HPDE6-E6E7 (cell line): ENCODE results near the gene MSI2.

ENCODE experiments used
- DNase-seq: peaks from one replicate; pipeline ENCODE4 v3.0.0; 2011; ENCODE audit warnings: missing footprints; ENCODE audit errors: extremely low spot score

MSI2 gene

GRCh38 chr17:57269598-57270255 lies 13.4 kb downstream of the MSI2 start:
- no peak for DNase-seq

- DNase-seq = no peak
These were observed 14.5 kb downstream of the MSI2 start for GRCh38 chr17:57270801-57271245.

DNA sequence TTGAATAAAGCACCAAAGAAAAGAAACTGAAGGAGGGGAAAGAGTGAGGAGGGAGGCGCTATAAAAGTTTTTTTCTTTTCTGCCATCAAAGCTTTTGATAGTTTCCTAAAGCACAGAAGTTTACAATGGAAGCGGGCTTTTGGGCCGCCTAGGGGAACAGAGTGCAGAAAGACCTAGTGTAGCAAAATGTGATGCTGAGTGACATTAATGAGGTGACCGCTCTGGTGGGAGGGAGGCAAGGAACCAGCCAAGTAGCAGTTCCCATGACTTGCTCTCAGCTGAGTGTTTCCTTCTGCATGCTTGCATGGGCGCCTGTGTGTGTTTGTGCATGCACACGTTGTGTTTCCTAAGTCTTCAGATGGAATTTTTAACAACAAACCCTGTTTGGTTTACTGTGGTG lies 15.5 kb downstream of the MSI2 start:
- DNase-seq = no peak

DNA sequence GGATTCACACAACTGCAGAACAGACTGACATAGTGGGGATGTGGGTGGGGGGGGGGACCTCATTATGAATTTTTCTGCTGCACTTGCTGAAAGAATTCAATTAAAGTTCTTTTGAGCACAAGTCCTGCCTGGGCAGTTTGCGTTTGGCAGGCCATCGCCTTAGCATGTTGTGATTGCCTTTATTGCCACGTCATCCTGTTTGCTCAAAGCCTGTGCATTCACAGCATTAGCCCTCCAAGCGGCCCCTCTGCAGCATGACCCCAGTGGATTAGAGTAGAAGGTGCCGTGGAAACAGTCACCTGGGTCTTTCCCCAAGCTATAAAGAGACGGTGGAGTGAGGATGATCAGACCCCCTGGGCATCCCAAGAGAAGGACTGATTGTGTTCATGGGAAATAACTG lies 17.2 kb downstream of the MSI2 start:
- DNase-seq = no peak

GRCh38 chr17:57274162-57274561 lies 17.8 kb downstream of the MSI2 start:
- DNase-seq = no peak

DNA sequence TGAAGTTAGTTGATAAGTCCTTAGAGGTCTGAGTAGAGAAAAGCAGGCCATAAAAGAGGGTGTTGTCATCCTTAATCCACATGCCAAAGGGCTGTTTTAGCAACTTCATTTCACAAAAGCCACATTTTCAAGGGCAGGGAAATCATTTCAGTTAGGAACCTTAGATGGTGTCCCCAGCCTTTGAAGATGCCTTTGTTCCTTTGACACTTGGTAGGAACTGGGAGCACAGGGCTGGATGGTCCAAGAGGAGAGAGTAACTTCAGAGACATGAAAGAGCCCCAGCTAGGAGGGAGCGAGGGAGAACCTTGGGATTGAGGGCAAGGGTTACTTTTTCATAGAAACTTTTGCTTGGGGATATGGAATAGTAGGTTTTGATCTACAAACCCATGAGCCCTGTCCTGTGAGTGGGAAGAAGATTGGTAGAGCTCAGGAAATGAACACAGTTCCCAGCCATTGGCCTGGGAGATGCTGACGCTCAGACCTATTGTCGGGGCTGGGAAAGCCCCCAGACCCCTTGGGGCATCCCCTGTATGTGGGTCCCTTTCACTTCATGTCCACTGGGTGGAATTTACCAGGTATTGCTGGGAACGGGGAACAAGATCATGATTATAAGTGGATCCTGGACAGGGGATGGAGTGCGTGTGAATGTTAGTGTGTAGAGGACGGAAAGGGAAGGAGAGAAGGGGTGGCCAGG lies 18.9 kb downstream of the MSI2 start:
- DNase-seq = no peak

DNA sequence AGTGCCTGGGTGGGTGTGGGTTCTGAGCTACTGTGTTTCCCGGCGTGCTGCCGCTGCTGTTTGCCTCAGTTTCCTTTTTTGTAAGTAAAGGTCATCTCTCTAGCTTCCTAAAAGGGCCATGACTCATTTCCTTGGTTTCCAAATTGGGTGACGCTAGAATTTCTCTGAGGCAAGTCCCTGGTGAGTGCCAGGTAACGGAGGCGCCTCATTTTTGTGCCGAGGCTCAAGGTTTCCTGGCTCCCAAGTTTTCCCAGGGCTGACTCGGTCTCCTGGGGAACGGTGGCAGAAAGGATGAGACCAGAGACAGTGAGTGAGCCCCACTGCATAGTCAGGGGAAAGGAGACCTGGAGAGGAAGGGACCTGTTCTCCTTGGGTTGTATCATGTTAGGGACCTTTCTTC lies 20.3 kb downstream of the MSI2 start:
- DNase-seq = no peak

- DNase-seq = no peak
These were observed 21.7 kb downstream of the MSI2 start for GRCh38 chr17:57277923-57278604.

- DNase-seq = no peak
These were observed 22.5 kb downstream of the MSI2 start for GRCh38 chr17:57278740-57279387.

- no peak for DNase-seq
These were observed 23.1 kb downstream of the MSI2 start for GRCh38 chr17:57279432-57279831.

DNA sequence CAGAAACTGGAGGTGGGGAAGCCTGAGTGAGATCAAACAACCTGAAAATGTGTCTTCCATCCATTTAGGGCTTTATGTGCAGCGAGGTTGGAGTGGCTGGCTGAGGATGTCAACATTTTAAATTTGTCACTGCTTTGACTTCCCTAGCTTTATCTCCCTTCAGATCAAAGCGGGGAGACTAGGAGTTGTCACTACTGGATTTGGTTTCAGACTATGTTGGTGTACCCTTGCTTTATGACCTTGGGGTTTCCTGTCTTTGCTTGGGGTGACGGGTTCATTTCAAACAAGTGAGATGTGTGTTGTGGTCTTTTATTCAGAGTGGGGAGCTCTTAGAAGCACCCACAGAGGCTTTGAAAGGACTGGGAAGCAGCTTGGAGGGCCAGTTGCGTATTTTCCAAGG lies 25.6 kb downstream of the MSI2 start:
- no peak for DNase-seq

GRCh38 chr17:57282296-57282695 lies 26.0 kb downstream of the MSI2 start:
- DNase-seq = no peak

GRCh38 chr17:57283203-57283971 lies 27.1 kb downstream of the MSI2 start:
- no peak for DNase-seq

- no peak for DNase-seq
These were observed 28.3 kb downstream of the MSI2 start for GRCh38 chr17:57284583-57284982.

- DNase-seq = no peak
These were observed 28.8 kb downstream of the MSI2 start for GRCh38 chr17:57284984-57285646.

DNA sequence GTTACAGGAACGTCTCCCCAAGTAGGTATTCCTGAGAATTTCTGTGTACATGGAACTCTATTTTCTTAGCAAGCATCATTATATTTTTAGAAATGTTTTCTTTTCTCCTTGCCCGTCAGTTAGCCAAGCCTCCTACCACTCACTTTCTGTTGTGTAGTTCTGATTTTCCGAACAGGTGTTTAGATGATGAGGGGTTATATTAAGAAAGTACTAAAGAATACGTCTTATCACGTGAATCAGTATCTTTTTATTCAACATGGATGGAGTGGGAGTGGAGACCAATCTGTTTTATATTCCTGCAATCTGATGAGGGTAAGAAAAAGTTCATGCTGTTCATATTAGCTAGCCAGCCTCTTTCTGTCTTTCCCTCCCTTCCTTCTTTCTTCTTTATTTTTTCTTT lies 29.4 kb downstream of the MSI2 start:
- no peak for DNase-seq

DNA sequence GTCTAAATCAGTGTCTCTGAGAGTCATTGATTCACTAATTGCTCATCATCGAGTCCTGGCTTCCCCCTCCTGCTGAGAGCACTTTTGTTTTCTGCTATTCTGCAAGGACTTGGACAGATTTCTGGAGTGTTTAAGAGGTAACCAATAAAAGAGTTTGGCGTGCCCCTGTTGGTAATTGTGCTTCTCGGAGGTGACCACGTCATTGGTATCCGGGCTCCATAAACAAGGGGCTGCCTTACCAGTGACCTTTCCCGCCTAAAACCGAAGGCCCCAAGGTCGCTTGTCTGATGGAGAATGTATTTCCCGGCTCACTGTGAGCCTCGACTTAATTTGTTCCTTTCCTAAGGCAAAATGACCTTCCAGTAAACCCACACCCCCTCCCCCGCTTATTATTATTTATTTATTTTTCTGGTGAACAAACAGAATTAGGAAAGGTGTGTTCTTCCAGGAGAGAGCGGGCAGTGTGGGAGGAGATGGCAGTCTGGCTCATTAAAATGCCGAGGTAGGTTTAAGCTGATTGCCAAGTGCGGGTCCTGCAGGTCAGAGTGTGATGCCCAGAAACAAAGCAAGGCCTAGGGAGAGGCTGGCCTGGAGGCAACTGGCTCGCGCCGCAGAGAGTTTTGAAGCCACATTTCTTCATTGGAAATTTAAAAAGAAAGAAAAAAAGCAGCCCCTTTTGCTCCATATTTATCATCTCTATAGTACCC lies 30.2 kb downstream of the MSI2 start:
- no peak for DNase-seq

DNA sequence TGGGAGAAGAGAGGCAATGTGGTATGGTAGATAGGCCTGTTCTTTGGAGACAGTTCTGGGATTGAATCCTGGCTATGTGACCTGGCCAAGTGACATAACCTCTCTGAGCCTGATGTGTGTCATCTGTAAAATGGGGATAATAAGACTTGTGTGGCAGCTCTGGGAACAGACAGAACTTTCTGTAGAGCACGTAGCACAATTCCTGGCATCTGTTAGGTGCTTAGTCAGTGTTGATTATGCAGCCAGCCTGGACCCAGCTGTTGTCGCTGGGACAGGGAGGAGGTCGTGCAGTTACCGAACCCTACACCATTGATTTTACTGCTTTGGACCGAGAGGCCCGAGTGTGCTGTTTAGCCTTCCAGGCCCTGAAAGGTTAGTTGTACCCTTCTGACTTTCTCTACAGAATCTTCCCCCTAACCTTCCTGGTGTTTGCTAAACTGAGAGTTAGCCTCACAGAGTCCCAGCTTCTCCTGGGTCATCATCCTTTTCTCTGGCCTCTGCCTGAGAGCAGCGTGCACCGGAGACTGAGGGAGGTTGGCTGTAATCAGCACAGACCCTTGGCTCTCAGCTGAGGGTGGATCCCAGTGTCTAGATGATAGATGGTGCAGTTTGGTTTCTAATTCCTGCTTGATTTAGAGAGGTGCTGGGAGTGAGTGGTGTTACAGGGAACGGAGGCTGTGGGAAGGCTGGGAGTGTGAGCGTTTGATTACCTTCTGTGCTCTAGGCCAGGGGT lies 31.9 kb downstream of the MSI2 start:
- DNase-seq = no peak

DNA sequence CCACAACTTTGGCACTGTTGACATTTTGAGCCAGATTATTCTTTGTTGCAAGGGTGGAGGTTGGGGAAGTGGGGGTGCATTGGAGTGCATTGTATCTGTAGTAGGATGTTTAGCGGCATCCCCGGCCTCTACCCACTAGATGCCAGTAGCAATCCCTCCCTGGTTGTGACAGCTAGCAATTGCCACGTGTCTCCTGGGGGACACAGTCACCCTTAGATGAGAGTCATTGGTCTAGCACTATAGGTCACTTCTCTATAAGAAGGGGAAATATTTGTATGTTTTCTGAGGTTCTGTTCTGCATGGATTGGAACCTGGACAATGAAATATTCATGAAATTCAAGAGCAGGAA lies 32.4 kb downstream of the MSI2 start:
- DNase-seq = no peak

- DNase-seq = no peak
These were observed 32.8 kb downstream of the MSI2 start for GRCh38 chr17:57289130-57289529.
